CD14-positive monocyte (primary cell): ENCODE data around the gene IGF1. TPM values are rescaled to one million over a fixed set of nuclear protein-coding genes. Genes with fewer than 3 reads are reported as not detected.

Source experiments
- DNase-seq, 3 donors: peaks; one replicate each; pipeline ENCODE4 v3.0.0-alpha.2; 2011 to 2022
- H2AFZ ChIP-seq: 2 replicates; pipeline ENCODE4 v1.6.0; 2012; ENCODE audit warnings: mild to moderate bottlenecking, low read depth, low read length, inconsistent platforms; ENCODE audit not compliant: insufficient read depth, poor library complexity, severe bottlenecking
- H3K27ac ChIP-seq, 2 donors: 1 replicate in 1 of 2; 2 replicates in 1 of 2; pipeline ENCODE4 v1.5.1; 2012 to 2013; ENCODE audit warnings: low read length in 2 of 2, control low read depth in 1 of 2, inconsistent platforms in 1 of 2, low read depth in 1 of 2, mild to moderate bottlenecking in 1 of 2
- H3K27me3 ChIP-seq, 2 donors: one replicate each; pipeline versions ENCODE4 v1.6.0 to v1.6.1; 2011 to 2013; ENCODE audit warnings: low read length in 2 of 2; ENCODE audit not compliant: control insufficient read depth in 2 of 2, insufficient read depth in 2 of 2
- H3K36me3 ChIP-seq, 2 donors: replicated peaks in 1 of 2; 1 replicate in 1 of 2; 2 replicates in 1 of 2; pipeline versions ENCODE4 v1.5.1 to v1.6.1; 2012 to 2013; ENCODE audit warnings: low read length in 2 of 2, control low read depth in 1 of 2, inconsistent platforms in 1 of 2, mild to moderate bottlenecking in 1 of 2; ENCODE audit not compliant: insufficient read depth in 2 of 2, control insufficient read depth in 1 of 2
- H3K4me1 ChIP-seq, 2 donors: 1 replicate in 1 of 2; 2 replicates in 1 of 2; pipeline versions ENCODE4 v1.5.1 to v1.6.1; 2012 to 2013; ENCODE audit warnings: low read length in 2 of 2, control low read depth in 1 of 2, inconsistent platforms in 1 of 2, mild to moderate bottlenecking in 1 of 2, moderate library complexity in 1 of 2; ENCODE audit not compliant: insufficient read depth in 2 of 2, control insufficient read depth in 1 of 2
- H3K4me2 ChIP-seq: replicated peaks from 2 replicates; pipeline ENCODE3; 2012; ENCODE audit warnings: low read length, moderate library complexity, mild to moderate bottlenecking; ENCODE audit not compliant: poor library complexity, severe bottlenecking; ENCODE audit errors: extremely low read depth
- H3K4me3 ChIP-seq, 3 experiments: fragments of 200-600 bp in 1 of 3; sonication (generic) in 1 of 3; replicated peaks in 1 of 3; 1 replicate in 2 of 3; 2 replicates in 1 of 3; pipeline ENCODE4 v1.5.1; 2011 to 2013; ENCODE audit warnings: low read length in 3 of 3, mild to moderate bottlenecking in 3 of 3, control low read depth in 2 of 3, low read depth in 2 of 3, inconsistent platforms in 1 of 3, moderate library complexity in 1 of 3
- H3K79me2 ChIP-seq: 2 replicates; pipeline ENCODE4 v1.6.0; 2012; ENCODE audit warnings: mild to moderate bottlenecking, control low read depth, inconsistent platforms, low read length, moderate library complexity; ENCODE audit not compliant: insufficient read depth
- H3K9ac ChIP-seq: 2 replicates; pipeline ENCODE4 v1.6.0; 2017; ENCODE audit warnings: low read length, mild to moderate bottlenecking; ENCODE audit not compliant: insufficient read depth, poor library complexity, severe bottlenecking
- H3K9me3 ChIP-seq, 2 donors: replicated peaks in 1 of 2; 1 replicate in 1 of 2; 2 replicates in 1 of 2; pipeline versions ENCODE4 v1.5.1 to v1.6.1; 2012 to 2013; ENCODE audit warnings: low read length in 2 of 2, control low read depth in 1 of 2; ENCODE audit not compliant: control insufficient read depth in 1 of 2, insufficient read depth in 1 of 2
- H4K20me1 ChIP-seq: 2 replicates; pipeline ENCODE4 v1.6.0; 2012; ENCODE audit warnings: mild to moderate bottlenecking, low read length, control low read depth, moderate library complexity; ENCODE audit not compliant: insufficient read depth
- H3K27ac Mint-ChIP-seq, 7 donors: one replicate each; pipeline ENCODE4 v1.8.0; 2020; ENCODE audit warnings: mild to moderate bottlenecking in 7 of 7, mixed read lengths in 7 of 7, moderate library complexity in 6 of 7, inconsistent platforms in 2 of 7
- H3K27me3 Mint-ChIP-seq, 3 donors: one replicate each; pipeline ENCODE4 v1.8.0; 2021 to 2022; ENCODE audit warnings: low read depth in 3 of 3, mild to moderate bottlenecking in 3 of 3, mixed read lengths in 3 of 3, moderate library complexity in 3 of 3, inconsistent platforms in 1 of 3
- H3K36me3 Mint-ChIP-seq, 2 donors: one replicate each; pipeline ENCODE4 v1.8.0; 2020; ENCODE audit warnings: mixed read lengths in 2 of 2, inconsistent platforms in 1 of 2, mild to moderate bottlenecking in 1 of 2
- H3K4me1 Mint-ChIP-seq: one replicate; pipeline ENCODE4 v1.8.0; 2020; ENCODE audit warnings: mild to moderate bottlenecking, mixed read lengths
- H3K4me3 Mint-ChIP-seq, 2 donors: one replicate each; pipeline ENCODE4 v1.8.0; 2020; ENCODE audit warnings: mild to moderate bottlenecking in 2 of 2, mixed read lengths in 2 of 2, moderate library complexity in 1 of 2
- H3K9me3 Mint-ChIP-seq, 7 donors: one replicate each; pipeline ENCODE4 v1.8.0; 2020 to 2022; ENCODE audit warnings: mixed read lengths in 7 of 7, mild to moderate bottlenecking in 6 of 7, moderate library complexity in 6 of 7, inconsistent platforms in 2 of 7
- WGBS: methylation state at CpG from one replicate; pipeline ENCODE4 v1.1.5; 2013; ENCODE audit warnings: missing lambda C conversion rate; ENCODE audit not compliant: insufficient coverage; 5-methylcytosine and 5-hydroxymethylcytosine counted together
- intact Hi-C, 2 donors: fragments of 100-400 bp; cut with micrococcal nuclease; formaldehyde crosslinking; loops; one replicate each; pipeline versions ENCODE4 v1.15.0 to v1.15.1; 2023
- polyA plus RNA-seq, 3 donors: library from polyadenylated mRNA; depleted of rRNA in 1 of 3; unstranded in 2 of 3; stranded (reverse) in 1 of 3; fragments of 300-500 nt in 2 of 3; fragments of >200 nt in 1 of 3; fragmentation: Illumina TruSeq in 2 of 3; gene quantifications; 1 replicate in 2 of 3; 2 replicates in 1 of 3; pipeline ENCODE4 v1.2.3, GENCODE V29; 2012 to 2021
- TF ChIP-seq, protein P1 (sequence below): fragments of 200-600 bp; IDR thresholded peaks from one replicate; pipeline ENCODE4 v1.8.0; 2022; ENCODE audit warnings: antibody characterized with exemption, mild to moderate bottlenecking

IGF1 gene
- polyA plus RNA-seq, 3 donors, result not detected

- no CpG with 5 or more reads among the region's 1 CpG for WGBS
- TF ChIP-seq, protein P1, sequence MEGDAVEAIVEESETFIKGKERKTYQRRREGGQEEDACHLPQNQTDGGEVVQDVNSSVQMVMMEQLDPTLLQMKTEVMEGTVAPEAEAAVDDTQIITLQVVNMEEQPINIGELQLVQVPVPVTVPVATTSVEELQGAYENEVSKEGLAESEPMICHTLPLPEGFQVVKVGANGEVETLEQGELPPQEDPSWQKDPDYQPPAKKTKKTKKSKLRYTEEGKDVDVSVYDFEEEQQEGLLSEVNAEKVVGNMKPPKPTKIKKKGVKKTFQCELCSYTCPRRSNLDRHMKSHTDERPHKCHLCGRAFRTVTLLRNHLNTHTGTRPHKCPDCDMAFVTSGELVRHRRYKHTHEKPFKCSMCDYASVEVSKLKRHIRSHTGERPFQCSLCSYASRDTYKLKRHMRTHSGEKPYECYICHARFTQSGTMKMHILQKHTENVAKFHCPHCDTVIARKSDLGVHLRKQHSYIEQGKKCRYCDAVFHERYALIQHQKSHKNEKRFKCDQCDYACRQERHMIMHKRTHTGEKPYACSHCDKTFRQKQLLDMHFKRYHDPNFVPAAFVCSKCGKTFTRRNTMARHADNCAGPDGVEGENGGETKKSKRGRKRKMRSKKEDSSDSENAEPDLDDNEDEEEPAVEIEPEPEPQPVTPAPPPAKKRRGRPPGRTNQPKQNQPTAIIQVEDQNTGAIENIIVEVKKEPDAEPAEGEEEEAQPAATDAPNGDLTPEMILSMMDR, result no peak
- Mint-ChIP-seq H3K27ac (no peak overlapping the region), H3K4me1 (peaks cover 23% of the 10 kb centered on the region), H3K36me3 (peaks cover 1 to 3% of the 10 kb centered on the region in 2 donors), H3K9me3 (peaks cover 5 to 12% (median 10%) of the 10 kb centered on the region in 7 donors), H3K27me3 (peaks cover 0 to 7% (median 0%) of the 10 kb centered on the region in 3 donors), H3K4me3 (no peak overlapping the region)
- H3K9me3 ChIP-seq, result peaks cover 0 to 5% of the 10 kb centered on the region in 2 donors
- H3K27ac ChIP-seq, result peak overlapping the region in 1 of 2 donors; percentile 73
- peak overlapping the region; percentile 32 for H2AFZ ChIP-seq
- intact Hi-C loops, result no loop called here
- no peaks in the 10 kb centered on the region for H3K79me2 ChIP-seq
- DNase-seq, result peak; percentile 72 to 94 (median 78)
- peaks cover 48 to 49% of the 10 kb centered on the region in 2 donors for H3K4me1 ChIP-seq
- H3K4me3 ChIP-seq, result peak overlapping the region in 1 of 3 experiments; percentile 16
- H3K9ac ChIP-seq, result no peak overlapping the region
- H3K27me3 ChIP-seq, result no peaks in the 10 kb centered on the region
- H3K36me3 ChIP-seq, result no peaks in the 10 kb centered on the region
- H3K4me2 ChIP-seq, result peak overlapping the region; percentile 27
- no peaks in the 10 kb centered on the region for H4K20me1 ChIP-seq
These were observed 18.1 kb upstream of the IGF1 start for GRCh38 chr12:102498471-102498870.

GRCh38 chr12:102497743-102498142, 17.4 kb upstream of the IGF1 start:
- Histone ChIP-seq H2AFZ (no peak overlapping the region), H4K20me1 (no peaks in the 10 kb centered on the region), H3K9ac (no peak overlapping the region), H3K9me3 (peaks cover 0 to 6% of the 10 kb centered on the region in 2 donors), H3K27me3 (no peaks in the 10 kb centered on the region), H3K36me3 (no peaks in the 10 kb centered on the region), H3K27ac (peak overlapping the region in 1 of 2 donors; percentile 73), H3K79me2 (no peaks in the 10 kb centered on the region), H3K4me1 (peaks cover 40 to 42% of the 10 kb centered on the region in 2 donors), H3K4me2 (peak overlapping the region; percentile 27), H3K4me3 (no peak overlapping the region)
- peaks cover 8 to 19% (median 13%) of the 10 kb centered on the region in 7 donors for H3K9me3 Mint-ChIP-seq
- peaks cover 0 to 7% (median 0%) of the 10 kb centered on the region in 3 donors for H3K27me3 Mint-ChIP-seq
- TF ChIP-seq, protein P1, result no peak
- WGBS, result no CpG with 5 or more reads among the region's 1 CpG
- H3K36me3 Mint-ChIP-seq, result peaks cover 1 to 3% of the 10 kb centered on the region in 2 donors
- DNase-seq, result no peak
- intact Hi-C loops, result no loop called here
- H3K27ac Mint-ChIP-seq, result no peak overlapping the region
- H3K4me1 Mint-ChIP-seq, result peaks cover 16% of the 10 kb centered on the region
- no peak overlapping the region for H3K4me3 Mint-ChIP-seq
